ENCODE results near the gene SNRPD2.
A peak's percentile ranks its signal among the peaks of the same experiment; 100 is the strongest.

DNA sequence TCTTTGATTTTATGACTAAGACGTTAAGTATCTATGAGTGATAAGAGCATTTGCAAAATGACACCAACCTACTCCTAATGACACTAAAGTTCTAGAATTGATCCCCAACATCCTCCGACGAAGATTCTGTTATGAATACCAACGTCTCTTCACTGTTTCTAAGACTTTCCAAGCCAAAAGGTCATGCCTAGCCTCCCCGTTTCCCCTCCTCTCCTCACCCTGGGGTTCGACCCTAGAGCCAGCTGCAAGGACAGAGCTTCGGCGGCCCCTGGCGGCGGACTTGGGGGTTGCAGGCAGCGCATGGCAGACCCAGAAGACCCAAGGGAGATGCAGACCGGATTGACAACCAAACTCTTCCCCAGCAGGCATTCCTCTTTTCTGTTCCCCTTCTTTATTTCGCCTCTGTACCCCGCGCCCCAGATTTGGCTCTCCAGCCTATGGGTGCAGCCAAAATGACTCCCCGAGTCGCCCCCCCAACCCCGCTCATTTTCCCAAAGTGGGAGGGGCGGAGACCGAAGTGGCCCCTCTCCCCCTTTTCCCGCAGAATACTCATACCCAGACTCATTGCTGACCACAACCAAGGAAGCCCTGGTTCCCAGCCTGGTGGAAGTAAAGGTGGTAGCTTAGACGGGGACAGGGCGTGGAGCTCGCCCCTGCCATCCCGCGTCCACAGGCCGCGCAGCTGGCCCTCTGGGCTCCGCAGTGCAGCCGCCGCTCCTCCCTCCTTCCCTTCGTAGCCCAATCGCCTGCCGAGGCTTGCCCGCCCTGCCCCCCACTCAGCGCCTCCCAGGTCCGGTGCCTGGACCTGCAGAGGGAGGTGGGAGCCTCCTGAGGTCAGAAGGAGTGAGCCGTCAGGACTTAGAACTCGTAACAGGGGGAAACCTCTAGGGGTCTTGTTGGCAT, 48.5 kb downstream of the SNRPD2 start:
- TF ChIP-seq, protein P1, sequence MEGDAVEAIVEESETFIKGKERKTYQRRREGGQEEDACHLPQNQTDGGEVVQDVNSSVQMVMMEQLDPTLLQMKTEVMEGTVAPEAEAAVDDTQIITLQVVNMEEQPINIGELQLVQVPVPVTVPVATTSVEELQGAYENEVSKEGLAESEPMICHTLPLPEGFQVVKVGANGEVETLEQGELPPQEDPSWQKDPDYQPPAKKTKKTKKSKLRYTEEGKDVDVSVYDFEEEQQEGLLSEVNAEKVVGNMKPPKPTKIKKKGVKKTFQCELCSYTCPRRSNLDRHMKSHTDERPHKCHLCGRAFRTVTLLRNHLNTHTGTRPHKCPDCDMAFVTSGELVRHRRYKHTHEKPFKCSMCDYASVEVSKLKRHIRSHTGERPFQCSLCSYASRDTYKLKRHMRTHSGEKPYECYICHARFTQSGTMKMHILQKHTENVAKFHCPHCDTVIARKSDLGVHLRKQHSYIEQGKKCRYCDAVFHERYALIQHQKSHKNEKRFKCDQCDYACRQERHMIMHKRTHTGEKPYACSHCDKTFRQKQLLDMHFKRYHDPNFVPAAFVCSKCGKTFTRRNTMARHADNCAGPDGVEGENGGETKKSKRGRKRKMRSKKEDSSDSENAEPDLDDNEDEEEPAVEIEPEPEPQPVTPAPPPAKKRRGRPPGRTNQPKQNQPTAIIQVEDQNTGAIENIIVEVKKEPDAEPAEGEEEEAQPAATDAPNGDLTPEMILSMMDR (conservative IDR thresholded peaks at IDR 0.05; ENCODE audit: low read length), result peak; percentile 98
- no peak for TF ChIP-seq EZH2phosphoT487 (IDR thresholded peaks at IDR 0.05; ENCODE audit: borderline replicate concordance)

Data from Loucy (cell line).